Colonic mucosa (tissue), 4 donors: Measurements from ENCODE around the gene ENAM. TPM values are rescaled to one million over a fixed set of nuclear protein-coding genes. Genes with fewer than 3 reads are reported as not detected.

Experiments
- DNase-seq: peaks from one replicate; pipeline ENCODE4 v3.0.0-alpha.2; 2020
- H3K27ac ChIP-seq: fragments of 200-600 bp; one replicate; pipeline ENCODE4 v1.8.0; 2021
- H3K27me3 ChIP-seq: fragments of 200-600 bp; one replicate; pipeline ENCODE4 v1.8.0; 2021
- H3K36me3 ChIP-seq: fragments of 200-600 bp; one replicate; pipeline ENCODE4 v1.8.0; 2021
- H3K4me1 ChIP-seq: fragments of 200-600 bp; one replicate; pipeline ENCODE4 v1.8.0; 2021; ENCODE audit warnings: mild to moderate bottlenecking
- H3K4me3 ChIP-seq: fragments of 200-600 bp; one replicate; pipeline ENCODE4 v1.8.0; 2021
- H3K9ac ChIP-seq, 2 donors: one replicate each; pipeline ENCODE4 v1.7.0; 2013; ENCODE audit warnings: control low read depth in 2 of 2, low read depth in 2 of 2, low read length in 2 of 2
- H3K9me3 ChIP-seq: fragments of 200-600 bp; one replicate; pipeline ENCODE4 v1.8.0; 2021
- CTCF ChIP-seq: fragments of 200-600 bp; IDR thresholded peaks from one replicate; pipeline ENCODE4 v1.8.0; 2022; ENCODE audit warnings: antibody characterized with exemption, mild to moderate bottlenecking
- intact Hi-C: fragments of 100-400 bp; cut with DNase I; formaldehyde crosslinking; loops from one replicate; pipeline ENCODE4 v1.14.1; 2022
- total RNA-seq, 2 donors: library from RNA; stranded (reverse); fragmentation: NEBNext Ultra II Directional in 1 of 2; extraction: Animal tissue kit (Norgen Biotek cat#: 25700) in 1 of 2; gene quantifications; one replicate each; pipeline ENCODE4 v1.2.1, GENCODE V29; 2021
- donor health status: healthy.
- donor health status: DM: no; HTN: no; CAD: no.
- donor health status: DM: no; HTN: no; CAD: no.

The ENAM gene
- total RNA-seq, 2 donors from 2014 or later: not detected

DNA sequence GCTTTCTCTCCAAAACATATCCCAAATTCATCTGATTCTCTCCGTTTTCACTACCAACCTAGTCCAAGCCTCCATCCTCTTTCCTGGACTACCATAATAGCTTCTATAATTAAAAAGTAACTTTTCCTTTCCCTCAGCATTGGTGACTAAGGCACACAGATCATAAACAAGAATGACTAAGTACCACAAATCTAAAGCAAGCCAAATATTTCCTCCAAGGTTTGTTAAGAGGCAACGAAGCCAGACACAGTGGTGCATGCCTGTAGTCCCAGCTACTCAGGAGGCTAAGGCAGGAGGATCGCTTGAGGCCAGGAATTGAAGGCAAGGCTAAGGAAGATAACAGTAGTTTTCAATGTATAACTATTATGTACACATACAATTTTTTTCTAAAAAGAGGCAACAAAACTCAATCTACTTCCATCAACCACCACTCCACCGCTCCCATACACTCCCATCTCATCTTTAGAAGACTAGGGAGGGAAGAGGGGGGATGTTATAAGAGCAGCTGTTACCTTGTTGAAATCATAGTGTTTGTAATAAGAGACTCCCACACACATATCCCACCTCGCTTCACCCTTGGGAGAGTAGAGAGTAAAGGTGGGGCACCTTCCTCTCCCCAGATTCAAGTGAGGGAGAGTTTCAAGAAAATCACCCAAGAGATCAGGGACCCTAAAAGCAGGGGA is 41.9 kb downstream of the ENAM start:
- no peaks in the 10 kb centered on the region for H3K4me1 ChIP-seq
- no peaks in the 10 kb centered on the region for H3K36me3 ChIP-seq
- TF ChIP-seq CTCF: no peak
- no peak overlapping the region for H3K4me3 ChIP-seq
- DNase-seq: no peak
- no peaks in the 10 kb centered on the region for H3K27me3 ChIP-seq
- intact Hi-C loops: no loop called here
- no peak overlapping the region for H3K9ac ChIP-seq
- no peaks in the 10 kb centered on the region for H3K9me3 ChIP-seq
- no peak overlapping the region for H3K27ac ChIP-seq

- H3K27ac ChIP-seq: no peak overlapping the region
- no peak overlapping the region for H3K9ac ChIP-seq
- intact Hi-C loops: no loop called here
- DNase-seq: no peak
- no peak overlapping the region for H3K4me3 ChIP-seq
- no peak for TF ChIP-seq CTCF
- no peaks in the 10 kb centered on the region for H3K4me1 ChIP-seq
- no peaks in the 10 kb centered on the region for H3K36me3 ChIP-seq
- no peaks in the 10 kb centered on the region for H3K9me3 ChIP-seq
- no peaks in the 10 kb centered on the region for H3K27me3 ChIP-seq
Measured at GRCh38 chr4:70671091-70671490, 42.5 kb downstream of the ENAM start.

GRCh38 chr4:70674191-70674590 is 45.6 kb downstream of the ENAM start:
- no peaks in the 10 kb centered on the region for H3K9me3 ChIP-seq
- no peak for DNase-seq
- intact Hi-C loops: no loop called here

DNA sequence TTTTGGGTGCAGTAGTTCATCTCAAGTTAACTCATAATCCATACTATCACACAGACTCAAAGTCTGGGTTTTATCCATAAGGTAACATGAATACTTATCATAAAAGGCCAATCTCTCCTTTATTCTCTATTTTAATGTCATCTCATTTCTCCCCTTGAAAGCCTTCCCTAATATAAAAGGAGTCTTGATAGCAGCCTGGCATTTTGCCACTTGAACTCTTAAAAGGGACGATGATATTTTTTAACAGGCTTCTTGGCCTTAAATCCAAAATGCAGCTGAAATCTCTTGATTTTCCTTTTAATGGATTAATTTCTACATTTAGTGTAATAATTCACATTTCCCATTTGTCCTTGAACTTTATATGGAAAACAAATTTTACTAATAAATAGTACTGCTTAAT is 46.2 kb downstream of the ENAM start:
- Histone ChIP-seq H3K9ac (no peak overlapping the region), H3K27ac (no peak overlapping the region), H3K9me3 (no peaks in the 10 kb centered on the region), H3K27me3 (no peaks in the 10 kb centered on the region), H3K36me3 (no peaks in the 10 kb centered on the region), H3K4me3 (no peak overlapping the region), H3K4me1 (no peaks in the 10 kb centered on the region)
- TF ChIP-seq CTCF: no peak
- intact Hi-C loops: no loop called here
- DNase-seq: no peak

More at GRCh38 chr4:70674191-70674590, 45.6 kb downstream of the ENAM start:
- H3K27me3 ChIP-seq: no peaks in the 10 kb centered on the region
- TF ChIP-seq CTCF: no peak
- H3K4me1 ChIP-seq: no peaks in the 10 kb centered on the region
- no peak overlapping the region for H3K9ac ChIP-seq
- H3K4me3 ChIP-seq: no peak overlapping the region
- no peaks in the 10 kb centered on the region for H3K36me3 ChIP-seq
- H3K27ac ChIP-seq: no peak overlapping the region

GRCh38 chr4:70676554-70677090 is 48.1 kb downstream of the ENAM start:
- intact Hi-C loops: no loop called here

More at GRCh38 chr4:70676554-70677090, 48.1 kb downstream of the ENAM start:
- Histone ChIP-seq H3K9me3 (no peaks in the 10 kb centered on the region), H3K27me3 (no peaks in the 10 kb centered on the region), H3K9ac (no peak overlapping the region), H3K4me1 (no peaks in the 10 kb centered on the region), H3K4me3 (no peak overlapping the region), H3K36me3 (no peaks in the 10 kb centered on the region), H3K27ac (no peak overlapping the region)
- no peak for DNase-seq
- no peak for TF ChIP-seq CTCF
